HCT116 (cell line): ENCODE results near the gene DYNLT3. TPM values are rescaled to one million over a fixed set of nuclear protein-coding genes. Genes with fewer than 3 reads are reported as not detected.

ENCODE experiments used
- ATAC-seq: fragments of 200-7000 bp; cut with Tn5 transposase; 2 replicates; pipeline ENCODE4 v1.9.1; 2020; ENCODE audit warnings: mild to moderate bottlenecking, moderate library complexity
- BruUV-seq: library from RNA; stranded (reverse); fragments of 400-500 nt; replicated peaks from 2 replicates; lab custom pipeline; 2021; lab: Mats Ljungman, UMichigan
- CTCF ChIA-PET: fragments of 300-600 bp; sonication (Branson Sonifier 250); formaldehyde crosslinking; loops from one replicate; lab custom pipeline; 2021; ENCODE audit warnings: antibody characterized with exemption; lab: Charles Lee
- POLR2A ChIA-PET: fragments of 300-600, 350-600 bp; sonication (Branson Sonifier 250); formaldehyde crosslinking; loops from one replicate; lab custom pipeline; 2021; ENCODE audit warnings: antibody characterized with exemption; lab: Charles Lee
- RAD21 ChIA-PET, 2 experiments: fragments of 300-600 bp; sonication (Branson Sonifier 250); formaldehyde crosslinking; loops; one replicate each; lab custom pipeline; 2023; ENCODE audit warnings: low total read pairs in 2 of 2; ENCODE audit not compliant: uncharacterized antibody in 2 of 2, unreplicated experiment in 2 of 2, low non-redundant PET in 1 of 2; lab: Charles Lee
- DNase-seq: peaks from one replicate; pipeline ENCODE4 v3.0.0-alpha.2; 2010; ENCODE audit warnings: low read depth, low spot score
- H2AFZ ChIP-seq: fragments of 200-600 bp; shearing (Covaris generic), sonication (generic); 2 replicates; pipeline ENCODE4 v1.6.1; 2017; ENCODE audit warnings: low read depth, mixed run types, mixed read lengths, antibody characterized with exemption, low read length; ENCODE audit not compliant: poor library complexity, severe bottlenecking
- H3K27ac ChIP-seq: 2 replicates; pipeline ENCODE4 v1.5.1; 2012; ENCODE audit warnings: low read depth, low read length
- H3K27me3 ChIP-seq: fragments of 200-600 bp; sonication (generic); 2 replicates; pipeline ENCODE4 v1.6.1; 2016; ENCODE audit warnings: mixed run types, low read length, mixed read lengths; ENCODE audit not compliant: insufficient read depth
- H3K36me3 ChIP-seq, 2 experiments: fragments of 200-500 bp in 1 of 2; fragments of 200-600 bp in 1 of 2; sonication (Bioruptor generic) in 1 of 2; sonication (generic) in 1 of 2; 2 replicates each; pipeline versions ENCODE4 v1.5.1 to v1.6.1; 2014 to 2016; ENCODE audit warnings: low read length in 2 of 2, inconsistent platforms in 1 of 2, mixed read lengths in 1 of 2, mixed run types in 1 of 2; ENCODE audit not compliant: insufficient read depth in 2 of 2, control insufficient read depth in 1 of 2
- H3K4me1 ChIP-seq, 2 experiments: fragments of 200-600 bp in 1 of 2; sonication (generic) in 1 of 2; 2 replicates each; pipeline versions ENCODE4 v1.5.1 to v1.6.1; 2012 to 2017; ENCODE audit warnings: low read length in 2 of 2, inconsistent platforms in 1 of 2, mild to moderate bottlenecking in 1 of 2, mixed read lengths in 1 of 2, mixed run types in 1 of 2, moderate library complexity in 1 of 2; ENCODE audit not compliant: insufficient read depth in 2 of 2, control insufficient read depth in 1 of 2
- H3K4me2 ChIP-seq: fragments of 200-600 bp; sonication (generic); 2 replicates; pipeline ENCODE4 v1.6.1; 2017; ENCODE audit warnings: mixed run types, low read length, mixed read lengths
- H3K4me3 ChIP-seq, 2 experiments: fragments of 200-600 bp in 1 of 2; sonication (generic) in 1 of 2; replicated peaks in 1 of 2; 2 replicates each; pipeline ENCODE4 v1.5.1; 2011 to 2016; ENCODE audit warnings: low read length in 2 of 2, control low read depth in 1 of 2, low read depth in 1 of 2, mild to moderate bottlenecking in 1 of 2, mixed read lengths in 1 of 2, mixed run types in 1 of 2
- H3K79me2 ChIP-seq: fragments of 200-600 bp; sonication (generic); 2 replicates; pipeline ENCODE4 v1.6.1; 2017; ENCODE audit warnings: mild to moderate bottlenecking, mixed run types, low read length, moderate library complexity, mixed read lengths; ENCODE audit not compliant: insufficient read depth
- H3K9ac ChIP-seq: fragments of 200-600 bp; sonication (generic); 2 replicates; pipeline ENCODE4 v1.6.1; 2016; ENCODE audit warnings: low read length, mixed read lengths
- H3K9me2 ChIP-seq: fragments of 200-600 bp; sonication (generic), shearing (Covaris generic); 2 replicates; pipeline ENCODE4 v1.6.1; 2017; ENCODE audit warnings: mixed run types, mild to moderate bottlenecking, moderate library complexity; ENCODE audit not compliant: insufficient read depth
- H3K9me3 ChIP-seq, 2 experiments: fragments of 200-500 bp in 1 of 2; fragments of 200-600 bp in 1 of 2; sonication (Bioruptor generic) in 1 of 2; sonication (generic) in 1 of 2; 2 replicates each; pipeline ENCODE4 v1.6.1; 2014 to 2017; ENCODE audit warnings: low read length in 2 of 2, mixed read lengths in 2 of 2, inconsistent platforms in 1 of 2, low read depth in 1 of 2, mild to moderate bottlenecking in 1 of 2, mixed run types in 1 of 2, moderate library complexity in 1 of 2; ENCODE audit not compliant: control insufficient read depth in 1 of 2, insufficient read depth in 1 of 2
- H4K20me1 ChIP-seq: fragments of 200-600 bp; sonication (generic), shearing (Covaris generic); 2 replicates; pipeline ENCODE4 v1.6.1; 2017; ENCODE audit warnings: mixed run types, mild to moderate bottlenecking, moderate library complexity; ENCODE audit not compliant: insufficient read depth
- ATF3 ChIP-seq: IDR thresholded peaks from 2 replicates; pipeline ENCODE4 v1.6.1; 2012
- CEBPB ChIP-seq: IDR thresholded peaks from 2 replicates; pipeline ENCODE4 v1.6.1; 2012; ENCODE audit warnings: low read depth
- CTCF ChIP-seq, 3 experiments: fragments of 200-600 bp in 1 of 3; sonication (generic) in 1 of 3; IDR thresholded peaks in 2 of 3; conservative IDR thresholded peaks in 1 of 3; 2 replicates each; pipeline ENCODE4 v1.5.1; 2012 to 2017; ENCODE audit warnings: low read depth in 2 of 3, low read length in 2 of 3, antibody characterized with exemption in 1 of 3, borderline replicate concordance in 1 of 3, control low read depth in 1 of 3, mild to moderate bottlenecking in 1 of 3, mixed read lengths in 1 of 3, mixed run types in 1 of 3, moderate library complexity in 1 of 3; ENCODE audit not compliant: insufficient read depth in 1 of 3
- EGR1 ChIP-seq: IDR thresholded peaks from 2 replicates; pipeline ENCODE4 v1.6.1; 2012; ENCODE audit warnings: low read depth
- EZH2 ChIP-seq: fragments of 200-600 bp; sonication (generic); IDR thresholded peaks from 2 replicates; pipeline ENCODE4 v1.6.1; 2017; ENCODE audit warnings: antibody characterized with exemption, mixed run types
- FOSL1 ChIP-seq: IDR thresholded peaks from 2 replicates; pipeline ENCODE4 v1.6.1; 2012; ENCODE audit warnings: low read depth
- JUND ChIP-seq: IDR thresholded peaks from 2 replicates; pipeline ENCODE4 v1.6.1; 2012
- MAX ChIP-seq: IDR thresholded peaks from 2 replicates; pipeline ENCODE4 v1.6.1; 2012
- POLR2A ChIP-seq: IDR thresholded peaks from 2 replicates; pipeline ENCODE4 v1.7.0; 2011; ENCODE audit warnings: borderline replicate concordance; ENCODE audit not compliant: insufficient read depth, insufficient read length; ENCODE audit errors: extremely low read depth
- POLR2AphosphoS5 ChIP-seq: IDR thresholded peaks from 2 replicates; pipeline ENCODE4 v1.6.1; 2011; ENCODE audit warnings: mild to moderate bottlenecking, low read depth, low read length, moderate library complexity
- RAD21 ChIP-seq: IDR thresholded peaks from 2 replicates; pipeline ENCODE4 v1.6.1; 2012; ENCODE audit warnings: low read depth, mild to moderate bottlenecking
- REST ChIP-seq: IDR thresholded peaks from 2 replicates; pipeline ENCODE4 v1.6.1; 2012; ENCODE audit warnings: low read depth
- SIN3A ChIP-seq: IDR thresholded peaks from 2 replicates; pipeline ENCODE4 v1.6.1; 2012; ENCODE audit warnings: low read depth
- SP1 ChIP-seq: IDR thresholded peaks from 2 replicates; pipeline ENCODE4 v1.6.1; 2012; ENCODE audit warnings: low read depth
- SRF ChIP-seq: IDR thresholded peaks from 2 replicates; pipeline ENCODE4 v1.6.1; 2012; ENCODE audit warnings: low read depth
- TCF7L2 ChIP-seq: IDR thresholded peaks from 2 replicates; pipeline ENCODE4 v1.7.0; 2011; ENCODE audit warnings: borderline replicate concordance, inconsistent platforms; ENCODE audit not compliant: insufficient read depth, insufficient read length; ENCODE audit errors: extremely low read depth
- ZFX ChIP-seq: fragments of 450-650 bp; IDR thresholded peaks from 2 replicates; pipeline ENCODE4 v1.6.1; 2017
- intact Hi-C: fragments of 100-400 bp; cut with micrococcal nuclease; formaldehyde crosslinking; loops from 2 replicates; pipeline ENCODE4 v1.10.0; 2022
- total RNA-seq: library from RNA; stranded (reverse); gene quantifications from one replicate; pipeline ENCODE4 v1.2.1, GENCODE V29; 2021; ENCODE audit not compliant: unreplicated experiment

DYNLT3 gene
- total RNA-seq, 1 experiment from 2014 or later = 20.9 TPM

- DNase-seq (no peak), ATAC-seq (no peak)
- BruUV-seq = no TSS peak
- Histone ChIP-seq H4K20me1 (no peaks in the 10 kb centered on the region), H3K4me1 (no peaks in the 10 kb centered on the region), H3K9me3 (no peaks in the 10 kb centered on the region), H3K36me3 (no peaks in the 10 kb centered on the region), H3K9me2 (no peaks in the 10 kb centered on the region), H2AFZ (no peak overlapping the region), H3K27me3 (no peaks in the 10 kb centered on the region), H3K4me2 (no peak overlapping the region), H3K27ac (no peak overlapping the region), H3K9ac (no peak overlapping the region), H3K4me3 (no peak overlapping the region), H3K79me2 (no peaks in the 10 kb centered on the region)
- intact Hi-C loops = no loop called here
- TF ChIP-seq POLR2A = no peak
- TF ChIP-seq EGR1 = no peak
- no peak for TF ChIP-seq ATF3
- no peak for TF ChIP-seq POLR2AphosphoS5
- no peak for TF ChIP-seq SRF
- TF ChIP-seq MAX = no peak
- no peak for TF ChIP-seq SP1
- no peak for TF ChIP-seq CEBPB
- TF ChIP-seq JUND = no peak
- TF ChIP-seq TCF7L2 = no peak
- no peak for TF ChIP-seq REST
- no peak for TF ChIP-seq RAD21
- TF ChIP-seq FOSL1 = no peak
- TF ChIP-seq ZFX = no peak
- no peak for TF ChIP-seq CTCF (IDR thresholded peaks at IDR 0.05 in 2 of 3, conservative IDR thresholded peaks at IDR 0.05 in 1 of 3; ENCODE audit: borderline replicate concordance in 1 of 3, insufficient read depth in 1 of 3, low read depth in 2 of 3, low read length in 2 of 3)
- TF ChIP-seq SIN3A = no peak
- TF ChIP-seq EZH2 = no peak
- ChIA-PET POLR2A (no interaction called here), RAD21 (no interaction called here), CTCF (no interaction called here)
These were observed 47.4 kb upstream of the DYNLT3 start for GRCh38 chrX:37894725-37895124.
